HG03469 (cell line): ENCODE results near the gene PODXL2.
"Not testable (repeated sequence)": the region's sequence is repeated elsewhere in the genome, so short reads cannot be mapped to it uniquely, and the experiment has no call there.

Experiments used
- ATAC-seq: cut with Tn5 transposase; IDR thresholded peaks from one replicate; pipeline ENCODE4 v1.9.1; 2021; ENCODE audit warnings: mild to moderate bottlenecking, moderate library complexity, moderate number of reproducible peaks; ENCODE audit not compliant: unreplicated experiment

Gene PODXL2

DNA sequence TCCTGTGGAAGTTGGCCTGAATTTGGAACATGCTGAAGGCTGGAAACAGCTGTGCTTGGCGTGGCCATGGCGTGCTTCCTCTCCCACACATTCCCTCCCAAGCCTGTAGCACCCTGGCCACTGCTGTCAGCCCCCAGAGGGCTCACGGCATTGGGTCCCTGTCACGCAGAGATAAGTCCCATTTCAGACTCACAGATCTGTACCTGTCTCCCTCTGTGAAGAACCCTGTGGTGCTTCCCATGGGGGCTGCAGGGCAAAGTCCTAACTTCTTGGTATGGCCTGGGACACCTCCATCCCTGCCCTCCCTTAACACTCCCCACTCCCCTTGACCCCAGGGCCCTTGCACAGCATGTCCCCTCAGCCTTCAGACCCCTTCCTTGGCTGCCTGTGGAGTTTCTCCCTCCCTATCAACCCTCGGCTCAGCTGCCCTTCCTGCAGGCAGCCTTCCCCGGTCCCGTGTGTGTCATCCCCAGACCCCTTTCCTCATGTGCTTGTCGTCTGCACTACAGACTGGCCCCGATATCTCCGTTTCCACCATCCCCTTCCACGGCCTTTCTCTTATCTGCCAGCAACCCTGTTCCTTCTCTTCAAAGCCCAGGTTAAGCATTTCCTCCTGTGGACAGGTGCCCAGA lies 72.4 kb downstream of the PODXL2 start:
- ATAC-seq: no peak

DNA sequence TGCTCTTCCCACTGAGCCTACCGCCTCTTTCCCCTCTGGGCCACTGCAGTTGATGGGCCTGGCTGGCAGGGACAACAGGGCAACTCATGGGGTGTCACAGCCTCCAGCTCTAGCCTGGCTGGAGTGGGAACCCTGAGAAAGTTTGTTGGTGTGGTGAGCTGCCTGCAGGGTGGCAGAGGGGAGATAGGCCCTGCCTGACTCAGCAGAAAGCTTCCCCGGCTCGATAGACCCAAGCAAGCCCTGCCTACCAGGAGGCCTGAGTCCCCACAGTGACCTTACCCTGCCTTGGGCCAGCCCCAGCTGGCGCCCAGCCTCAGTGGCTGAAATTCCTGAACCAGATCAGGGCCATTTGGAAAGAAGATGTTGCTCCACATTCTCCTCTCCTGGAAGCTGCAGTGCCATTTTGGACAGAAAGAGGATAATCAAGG lies 73.2 kb downstream of the PODXL2 start:
- no peak for ATAC-seq

DNA sequence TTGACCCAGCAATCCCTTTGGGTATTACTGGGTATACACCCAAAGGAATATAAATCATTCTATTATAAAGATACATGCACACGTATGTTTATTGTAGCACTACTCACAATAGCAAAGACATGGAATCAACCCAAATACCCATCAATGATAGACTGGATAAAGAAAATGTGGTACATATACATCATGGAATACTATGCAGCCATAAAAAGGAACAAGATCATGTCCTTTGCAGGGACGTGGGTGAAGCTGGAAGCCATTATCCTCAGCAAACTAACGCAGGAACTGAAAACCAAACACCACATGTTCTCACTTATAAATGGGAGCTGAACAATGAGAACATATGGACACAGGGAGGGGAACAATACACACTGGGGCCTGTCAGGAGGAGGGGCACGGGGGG lies 75.9 kb downstream of the PODXL2 start:
- not testable (repeated sequence) for ATAC-seq

DNA sequence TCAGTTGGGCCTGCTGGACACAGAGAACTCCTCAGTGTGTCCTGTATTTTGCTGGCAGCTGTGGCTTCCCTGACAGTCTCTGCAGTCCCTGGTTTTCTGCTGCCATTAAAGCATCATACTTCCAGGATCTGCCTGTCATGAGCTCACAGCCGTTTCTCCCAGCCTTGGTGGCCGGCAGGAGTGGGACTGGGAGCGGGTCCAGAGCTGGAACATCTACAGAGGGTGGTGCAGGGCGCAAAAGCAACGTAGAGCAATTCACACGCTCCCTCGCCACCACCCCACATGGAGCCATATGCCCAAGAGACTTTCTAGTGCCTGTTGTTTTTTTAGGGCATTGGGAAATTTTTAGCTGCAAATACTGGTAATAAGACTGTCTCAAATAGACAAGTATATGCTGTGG lies 77.3 kb downstream of the PODXL2 start:
- ATAC-seq: no peak

DNA sequence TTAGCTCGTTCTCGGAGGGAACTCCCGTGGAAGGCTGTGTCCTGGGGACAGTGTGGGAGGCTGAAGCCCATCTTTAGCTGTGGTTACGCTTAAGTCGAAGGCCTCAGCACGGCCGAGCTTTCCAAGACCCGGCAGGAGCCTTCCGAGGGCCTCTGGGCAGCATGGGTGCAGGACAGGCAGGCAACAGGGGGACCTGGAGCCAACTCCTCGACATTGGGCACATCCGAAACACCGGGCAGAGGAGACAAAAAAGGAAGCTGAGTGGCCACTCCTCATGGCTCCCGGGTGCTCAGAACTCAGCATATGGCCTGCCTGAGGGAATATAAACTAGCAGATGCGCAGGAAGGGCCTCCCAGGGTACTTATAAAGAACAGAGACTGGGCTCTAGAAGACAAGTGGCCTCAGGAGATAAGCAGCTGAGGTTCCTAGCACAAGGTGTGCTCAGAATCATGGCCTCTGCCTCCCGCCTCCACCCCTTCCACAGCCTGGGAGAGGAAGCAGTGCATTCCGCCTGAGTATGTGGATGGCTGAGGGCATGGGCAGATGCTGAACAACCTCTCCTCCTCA lies 77.9 kb downstream of the PODXL2 start:
- no peak for ATAC-seq

DNA sequence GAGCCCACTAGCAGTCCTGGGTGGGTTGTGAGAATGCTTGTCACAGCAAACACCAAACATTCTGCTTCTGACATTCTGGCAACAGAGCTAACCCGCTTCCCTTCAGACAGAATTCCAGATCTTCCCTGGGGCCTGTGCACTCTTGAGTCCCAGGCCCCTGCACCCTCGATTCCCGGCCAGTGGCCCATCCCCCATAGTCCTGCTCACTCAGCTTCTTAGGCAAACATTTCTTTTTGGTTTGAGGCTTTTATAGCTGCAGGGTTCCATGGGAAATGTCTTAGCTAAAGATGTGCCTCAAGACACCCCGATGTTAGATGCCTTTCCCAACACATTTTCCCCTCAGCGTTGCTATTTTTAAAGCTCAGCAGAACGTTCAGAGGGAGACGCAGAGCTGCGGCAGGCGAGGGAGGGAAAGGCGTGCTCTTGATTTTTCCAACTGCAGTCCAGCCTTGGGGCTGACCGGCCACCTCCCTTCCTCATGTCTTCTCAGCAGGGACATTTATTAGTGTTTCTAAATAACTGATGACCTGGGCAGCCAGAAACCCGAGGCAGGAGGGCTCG lies 78.9 kb downstream of the PODXL2 start:
- ATAC-seq: no peak

DNA sequence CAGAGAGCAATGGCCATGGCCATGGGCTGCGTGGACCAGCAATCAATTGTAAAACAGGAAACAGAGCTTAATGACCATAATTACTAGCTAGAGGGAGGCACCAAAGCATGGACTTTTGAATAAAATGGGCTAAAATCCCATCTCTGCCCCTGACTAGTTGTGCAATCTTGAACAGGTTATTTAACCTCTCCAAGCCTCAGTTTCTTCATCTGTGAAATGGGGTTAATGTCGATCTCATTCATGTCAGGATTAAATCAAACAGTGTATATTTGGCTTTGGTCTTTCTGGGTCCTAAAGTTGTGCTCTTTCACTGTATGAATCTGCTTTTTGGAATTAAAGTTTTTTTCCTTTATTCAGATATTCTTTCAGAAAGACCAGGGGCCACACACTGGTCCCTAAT lies 79.9 kb downstream of the PODXL2 start:
- no peak for ATAC-seq

DNA sequence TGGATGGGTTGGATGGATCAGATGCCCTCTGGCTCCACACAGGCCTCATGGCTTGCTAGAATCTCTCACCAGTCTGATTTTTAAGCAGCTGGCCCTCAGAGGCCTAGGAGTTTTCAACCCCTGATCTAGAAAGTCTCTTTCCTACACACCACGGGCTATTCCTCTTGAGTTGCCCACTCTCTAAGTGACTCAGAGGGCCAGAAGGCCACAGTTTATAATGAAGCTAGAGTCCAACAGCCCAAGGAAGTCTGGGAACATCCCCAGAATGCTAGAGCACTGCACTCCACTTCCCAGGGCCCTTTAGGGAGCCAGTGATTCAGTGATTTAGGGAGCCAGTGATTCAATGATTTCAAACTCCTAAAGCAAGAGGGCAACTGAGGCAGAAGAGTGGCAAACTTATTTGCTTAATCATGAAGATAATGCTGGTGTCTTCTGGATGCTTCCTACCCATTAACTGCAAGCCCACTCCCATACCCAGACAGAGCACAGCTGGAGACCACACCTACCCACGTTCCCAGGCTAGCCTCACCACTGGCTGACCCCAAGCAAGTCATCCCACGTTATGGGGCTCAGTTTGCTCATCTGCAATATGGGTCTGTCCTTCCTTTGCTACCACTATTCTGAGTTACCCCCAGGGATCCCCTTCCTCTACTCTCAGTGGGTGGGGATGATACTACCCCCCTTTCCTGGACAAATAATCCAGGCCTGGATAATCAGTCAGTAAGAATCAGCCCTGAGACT lies 80.5 kb downstream of the PODXL2 start:
- ATAC-seq: no peak

DNA sequence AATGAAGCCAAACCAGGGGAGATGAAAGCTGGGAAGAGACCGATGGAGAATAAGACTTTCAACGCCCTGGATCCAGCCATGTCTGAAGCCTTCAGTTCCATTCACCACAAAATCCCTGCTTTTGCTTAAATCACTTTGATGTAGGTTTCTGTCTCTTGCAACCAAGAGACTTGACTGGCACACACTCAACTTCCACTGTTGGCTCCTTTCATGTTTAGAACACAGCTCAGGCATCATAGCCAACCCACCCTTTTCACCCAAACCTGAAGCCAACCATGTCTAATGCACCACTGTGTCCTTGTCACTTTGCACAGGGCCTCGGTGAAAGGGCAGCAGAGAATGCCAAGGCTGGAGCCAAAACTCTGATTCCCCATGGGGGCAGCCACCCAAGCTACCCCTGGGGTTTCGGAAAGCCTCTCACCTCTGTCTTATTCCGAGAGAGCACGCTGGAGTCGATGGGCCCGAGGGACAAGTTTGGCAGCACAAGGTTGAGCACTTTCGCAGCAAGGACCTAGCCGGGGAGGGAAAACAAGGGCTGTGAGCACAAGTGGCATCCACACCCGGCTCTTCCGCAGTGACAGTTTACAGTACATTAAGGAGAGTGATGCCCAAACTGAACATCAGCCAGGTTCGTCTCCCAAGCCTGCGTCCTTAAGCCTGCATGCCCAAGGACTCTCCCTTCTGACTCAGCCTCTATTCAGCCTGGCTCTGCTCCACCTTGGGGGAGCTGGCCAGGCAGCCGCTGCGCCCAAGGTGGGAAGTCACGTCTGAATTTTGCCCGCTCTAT lies 81.4 kb downstream of the PODXL2 start:
- ATAC-seq: no peak

DNA sequence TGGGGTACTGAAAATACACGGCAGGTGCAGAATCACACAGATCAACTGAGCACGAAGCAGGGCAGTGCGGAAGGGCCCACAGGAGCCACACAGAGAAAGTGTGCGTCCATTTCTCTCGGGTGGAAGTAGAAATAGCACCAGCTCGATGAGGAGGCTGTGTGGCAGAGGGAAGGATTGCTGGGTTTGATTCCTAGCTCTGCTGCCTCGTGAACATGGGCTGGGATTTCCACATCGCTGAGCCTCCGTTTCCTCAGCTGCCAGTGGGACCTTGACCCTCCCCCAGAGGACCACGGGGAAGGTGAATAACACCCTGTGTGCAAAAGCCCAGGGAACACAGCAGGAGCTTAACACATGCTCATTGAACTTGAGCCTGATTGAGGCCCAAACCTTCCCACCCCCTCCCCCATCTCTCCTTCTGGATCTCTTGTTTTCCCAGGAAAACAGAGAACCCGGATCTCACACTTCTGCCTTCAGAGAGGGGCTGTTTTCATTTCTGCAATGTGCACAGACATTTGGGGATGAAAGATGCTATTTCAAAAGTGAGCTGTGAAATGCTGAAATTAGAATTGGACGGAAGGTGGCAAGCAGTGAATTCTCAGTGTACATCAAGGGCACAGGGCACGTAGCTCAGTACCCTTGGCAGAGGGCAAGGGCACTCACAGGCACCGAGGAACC lies 82.2 kb downstream of the PODXL2 start:
- ATAC-seq: no peak

DNA sequence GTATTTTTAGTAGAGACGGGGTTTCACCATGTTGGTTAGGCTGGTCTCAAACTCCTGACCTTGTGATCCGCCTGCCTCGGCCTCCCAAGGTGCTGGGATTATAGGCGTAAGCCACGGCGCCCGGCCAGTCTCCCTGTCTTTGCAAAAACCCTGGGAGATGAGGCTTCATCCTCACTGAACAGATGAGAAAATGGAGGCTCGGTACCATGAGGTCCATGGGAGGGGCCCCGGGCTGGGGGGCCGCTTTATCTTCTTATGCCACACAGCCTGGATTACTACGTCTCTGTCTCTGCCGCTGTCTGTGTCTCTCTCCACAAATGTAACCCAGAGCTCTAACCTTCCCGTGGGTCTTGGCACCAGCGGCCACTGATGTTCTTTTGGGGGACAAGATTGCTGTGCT lies 82.9 kb downstream of the PODXL2 start:
- ATAC-seq: no peak

DNA sequence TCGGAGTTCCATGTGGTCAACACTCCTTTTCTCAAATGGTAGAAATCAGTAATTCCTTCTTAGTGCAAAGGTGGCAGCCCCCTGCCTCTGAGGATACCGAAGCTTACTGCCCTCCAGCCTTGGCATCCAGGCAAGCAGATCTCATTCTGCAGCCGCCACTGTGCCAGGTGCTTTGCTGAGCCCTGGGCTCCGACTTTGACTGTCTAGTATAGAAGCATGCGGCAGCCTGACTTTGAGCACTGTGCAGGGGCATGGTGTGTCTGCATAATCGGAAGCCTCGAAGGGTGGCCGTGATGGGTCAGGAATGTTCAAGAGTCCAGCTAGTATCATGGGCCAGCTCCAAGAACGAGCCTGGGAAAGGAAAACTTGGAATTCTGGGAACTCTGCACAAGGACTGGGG lies 83.5 kb downstream of the PODXL2 start:
- no peak for ATAC-seq

DNA sequence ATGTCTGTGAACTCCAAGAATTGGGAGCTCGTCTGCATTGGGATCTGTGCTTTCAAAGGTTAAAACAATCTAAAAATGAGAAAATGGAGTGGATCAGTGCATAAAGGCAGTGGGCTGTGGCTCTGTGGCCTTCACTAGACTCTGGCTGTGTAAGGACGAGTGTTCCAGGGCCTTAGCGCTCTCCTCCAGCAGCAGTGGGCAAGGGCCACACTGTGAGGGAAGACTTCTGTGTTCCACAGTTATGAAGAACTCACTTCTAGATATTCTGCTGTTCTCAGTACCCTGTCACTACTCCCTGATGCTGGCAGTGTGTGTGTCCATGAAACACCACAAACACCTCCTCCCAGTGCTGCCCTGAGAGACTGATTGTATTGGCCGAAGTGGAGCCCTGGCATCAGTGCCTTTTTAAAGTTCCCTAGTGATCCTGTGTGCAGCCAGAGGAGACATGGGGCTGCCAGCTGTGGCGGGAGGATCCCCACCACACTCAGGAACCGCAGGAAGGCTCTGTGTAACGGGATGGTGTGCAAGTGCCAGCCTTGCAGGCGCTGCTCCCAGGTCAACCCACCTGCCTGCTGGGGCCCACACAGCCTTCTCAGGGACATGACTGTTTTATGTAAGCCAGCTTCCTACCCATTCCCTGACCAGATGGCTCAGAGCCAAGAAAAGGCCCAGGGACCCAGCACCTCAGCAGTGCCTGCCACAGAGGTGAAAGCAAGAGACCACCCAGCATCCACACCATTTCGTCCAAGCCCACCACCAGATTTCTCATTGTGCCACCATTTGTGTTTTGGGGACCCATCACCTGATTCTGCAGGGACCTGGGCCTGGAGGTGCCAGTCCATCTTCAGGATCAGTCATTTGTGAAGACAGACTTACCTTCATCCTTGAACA lies 84.1 kb downstream of the PODXL2 start:
- no peak for ATAC-seq

DNA sequence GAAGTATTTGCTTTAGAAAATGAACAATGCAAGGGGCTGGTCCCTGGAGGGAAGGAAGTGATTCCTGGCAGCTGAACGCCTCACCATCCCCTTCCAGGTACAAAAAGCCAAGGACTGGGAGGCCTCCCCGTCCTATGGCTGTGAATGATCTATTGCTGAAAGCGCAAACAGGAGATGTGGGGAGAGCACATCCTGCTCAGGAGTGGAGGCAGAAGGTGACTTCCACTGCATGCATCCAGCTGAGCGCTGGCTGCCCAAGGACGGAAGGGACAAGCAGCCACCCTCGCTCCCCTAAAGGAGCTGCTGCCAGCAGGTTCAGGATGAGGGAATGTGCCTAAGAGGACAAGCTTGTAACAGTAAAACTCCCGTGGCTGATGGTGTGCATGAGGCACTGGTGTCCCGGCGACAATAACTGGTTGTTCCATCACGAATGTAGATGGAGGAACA lies 85.2 kb downstream of the PODXL2 start:
- no peak for ATAC-seq

DNA sequence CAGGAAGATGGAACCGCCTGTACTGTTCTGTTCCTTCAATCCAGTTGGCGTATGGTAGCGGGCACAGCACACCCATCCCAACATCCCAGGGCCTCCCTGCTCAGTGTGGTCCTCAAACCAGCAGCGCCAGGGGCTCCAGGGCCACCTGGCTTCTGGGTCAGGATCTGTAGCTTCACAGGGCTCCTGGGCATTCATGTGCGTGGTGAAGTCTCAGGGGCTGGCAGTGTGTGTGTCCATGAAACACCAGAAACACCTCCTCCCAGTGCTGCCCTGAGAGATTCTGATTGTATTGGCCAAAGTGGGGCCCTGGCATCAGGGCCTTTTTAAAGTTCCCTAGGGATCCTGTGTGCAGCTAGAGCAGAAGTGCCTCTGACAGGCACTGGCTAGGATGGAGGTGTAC lies 85.9 kb downstream of the PODXL2 start:
- ATAC-seq: no peak

DNA sequence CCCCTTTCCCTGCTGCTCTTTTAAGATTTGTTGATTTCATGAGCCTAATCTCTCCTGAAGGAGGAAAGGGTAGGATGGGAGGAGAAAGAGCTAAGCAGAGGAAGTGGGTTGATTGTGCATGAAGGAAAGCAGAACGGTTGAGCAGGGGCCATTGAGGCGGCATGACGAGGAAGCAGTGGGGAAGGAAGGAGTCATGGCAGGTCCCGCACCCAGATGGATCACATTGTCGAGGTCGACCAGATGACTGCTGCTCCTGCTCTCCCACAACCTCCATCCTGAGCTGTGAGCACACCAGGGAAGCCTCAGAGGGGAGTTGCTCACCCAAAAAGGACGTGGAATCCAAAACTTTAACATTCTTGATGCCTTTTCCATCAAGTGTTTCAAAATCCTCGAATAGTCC lies 86.5 kb downstream of the PODXL2 start:
- ATAC-seq: no peak

DNA sequence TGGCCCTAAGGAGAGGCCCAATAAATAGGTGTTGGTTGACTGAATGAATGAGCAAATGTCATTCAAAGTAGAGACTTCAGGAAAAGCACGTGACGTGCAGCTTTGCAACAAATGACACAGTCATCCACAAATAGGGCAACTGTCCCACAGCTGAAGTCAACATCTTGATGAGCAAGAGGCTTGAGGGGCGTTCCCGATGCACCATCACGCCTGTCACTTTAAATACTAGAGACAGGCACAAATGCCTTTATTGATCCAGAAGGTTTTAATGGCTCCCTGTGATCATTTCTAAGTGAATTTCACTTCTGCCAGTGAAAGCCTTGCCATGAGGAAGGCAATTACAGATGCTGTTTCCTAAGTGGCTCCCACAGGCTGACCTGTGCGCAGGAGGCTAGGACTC lies 87.4 kb downstream of the PODXL2 start:
- ATAC-seq: no peak

DNA sequence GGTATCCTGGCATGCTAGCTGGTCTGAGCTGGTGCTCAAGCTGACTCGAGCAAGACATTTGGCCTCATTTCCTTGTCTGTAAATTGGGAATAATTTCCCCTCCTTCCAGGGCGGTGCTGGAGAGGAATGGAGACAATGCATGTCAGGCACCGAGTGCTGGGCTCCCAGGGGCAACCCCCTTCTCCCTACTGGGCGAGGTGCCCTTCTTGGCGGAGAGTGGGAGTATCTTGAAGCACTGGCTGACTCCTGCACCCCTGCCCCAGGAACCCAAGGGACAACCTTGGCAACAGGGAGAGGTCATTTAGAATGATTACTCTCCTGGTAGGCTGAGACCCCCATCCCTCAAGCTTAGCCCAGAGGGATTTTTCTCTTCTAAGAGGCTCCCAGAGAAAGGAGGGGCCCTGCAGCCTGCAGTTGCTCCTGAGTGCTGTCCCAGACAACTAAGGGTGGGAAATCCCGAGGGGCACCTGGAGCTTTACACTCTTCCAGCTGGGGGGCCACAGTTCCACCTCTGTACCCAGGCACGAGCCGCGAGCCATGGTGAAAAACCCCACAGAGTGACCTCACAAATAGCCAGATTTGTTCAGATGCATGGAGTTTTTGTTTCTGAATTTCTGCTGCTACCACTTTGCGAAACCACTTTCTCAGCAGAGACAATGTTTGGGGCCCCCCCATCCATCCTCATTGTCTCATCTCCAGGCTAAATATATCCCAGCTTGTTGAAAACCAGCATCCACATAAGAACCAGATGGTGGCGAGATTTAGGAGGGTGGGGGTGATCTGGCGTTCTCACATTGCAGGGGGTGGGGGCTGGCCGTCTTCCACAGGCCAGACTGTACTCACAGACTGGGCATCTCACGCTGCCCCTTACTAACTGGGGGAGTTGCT lies 88.6 kb downstream of the PODXL2 start:
- ATAC-seq: no peak
